Measurements from ENCODE around the gene RAP1B. TPM values are rescaled to one million over a fixed set of nuclear protein-coding genes. Genes with fewer than 3 reads are reported as not detected.
"Not testable (repeated sequence)": the region's sequence is repeated elsewhere in the genome, so short reads cannot be mapped to it uniquely, and the experiment has no call there.

RAP1B gene
- total RNA-seq, 1 donor from 2014 or later = 253 TPM

DNA sequence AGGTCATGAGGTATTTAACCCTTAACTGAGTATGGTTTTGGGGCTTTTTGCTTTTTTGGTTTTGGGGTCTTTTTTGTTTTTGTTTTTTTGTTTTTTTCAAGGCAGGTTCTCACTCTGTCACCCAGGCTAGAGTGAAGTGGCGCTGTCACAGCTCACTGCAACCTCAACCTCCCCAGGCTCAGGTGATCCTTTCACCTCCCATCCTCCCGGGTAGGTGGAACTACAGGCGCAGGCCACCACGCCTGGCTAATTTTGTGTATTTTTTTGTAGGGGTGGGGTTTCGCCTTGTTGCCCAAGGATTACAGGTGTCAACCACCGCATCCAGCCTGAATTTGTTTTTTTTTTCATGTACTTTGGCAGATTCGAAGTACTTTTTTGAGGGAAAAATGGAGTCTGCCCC is 19.9 kb downstream of the RAP1B start:
- intact Hi-C loops (cut with micrococcal nuclease) = no loop called here

DNA sequence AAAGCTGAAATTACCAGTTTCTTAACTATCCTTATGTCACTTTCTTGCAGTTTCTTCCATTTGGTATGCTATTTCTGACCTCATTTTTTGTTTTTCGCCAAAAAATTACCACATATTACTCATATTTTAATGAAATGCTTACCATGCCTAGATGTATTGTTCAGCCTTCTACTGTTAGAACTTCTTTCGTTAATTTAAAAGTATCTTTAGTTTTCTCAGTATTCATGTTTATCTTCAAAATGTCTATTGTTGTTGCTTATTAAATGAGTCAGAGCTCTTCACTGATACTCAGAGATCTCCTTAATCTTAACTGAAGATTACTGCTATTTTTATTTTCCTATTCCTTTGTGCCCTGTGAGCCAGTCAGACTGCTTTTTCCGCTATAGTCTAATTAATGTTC is 20.5 kb downstream of the RAP1B start:
- intact Hi-C loops (cut with micrococcal nuclease) = no loop called here

DNA sequence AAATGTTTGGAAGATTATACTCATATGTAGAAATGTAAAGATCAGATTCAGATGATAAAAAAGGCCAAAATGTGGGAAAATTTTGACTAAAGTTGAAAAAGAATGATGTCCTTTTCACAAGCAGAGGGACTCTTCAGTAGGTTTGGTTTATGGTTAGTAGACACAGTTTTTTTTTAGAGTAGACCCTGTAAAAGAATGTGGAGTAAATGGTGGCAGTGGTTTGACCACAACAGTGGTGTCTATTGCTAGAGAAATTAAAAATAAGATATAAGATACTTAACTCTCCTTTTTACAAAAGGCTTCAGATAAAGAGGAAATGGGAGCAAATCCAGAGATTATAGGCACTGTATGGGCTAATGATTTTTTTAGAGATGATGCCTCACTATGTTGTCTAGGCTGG is 21.8 kb downstream of the RAP1B start:
- intact Hi-C loops (cut with micrococcal nuclease) = no loop called here

DNA sequence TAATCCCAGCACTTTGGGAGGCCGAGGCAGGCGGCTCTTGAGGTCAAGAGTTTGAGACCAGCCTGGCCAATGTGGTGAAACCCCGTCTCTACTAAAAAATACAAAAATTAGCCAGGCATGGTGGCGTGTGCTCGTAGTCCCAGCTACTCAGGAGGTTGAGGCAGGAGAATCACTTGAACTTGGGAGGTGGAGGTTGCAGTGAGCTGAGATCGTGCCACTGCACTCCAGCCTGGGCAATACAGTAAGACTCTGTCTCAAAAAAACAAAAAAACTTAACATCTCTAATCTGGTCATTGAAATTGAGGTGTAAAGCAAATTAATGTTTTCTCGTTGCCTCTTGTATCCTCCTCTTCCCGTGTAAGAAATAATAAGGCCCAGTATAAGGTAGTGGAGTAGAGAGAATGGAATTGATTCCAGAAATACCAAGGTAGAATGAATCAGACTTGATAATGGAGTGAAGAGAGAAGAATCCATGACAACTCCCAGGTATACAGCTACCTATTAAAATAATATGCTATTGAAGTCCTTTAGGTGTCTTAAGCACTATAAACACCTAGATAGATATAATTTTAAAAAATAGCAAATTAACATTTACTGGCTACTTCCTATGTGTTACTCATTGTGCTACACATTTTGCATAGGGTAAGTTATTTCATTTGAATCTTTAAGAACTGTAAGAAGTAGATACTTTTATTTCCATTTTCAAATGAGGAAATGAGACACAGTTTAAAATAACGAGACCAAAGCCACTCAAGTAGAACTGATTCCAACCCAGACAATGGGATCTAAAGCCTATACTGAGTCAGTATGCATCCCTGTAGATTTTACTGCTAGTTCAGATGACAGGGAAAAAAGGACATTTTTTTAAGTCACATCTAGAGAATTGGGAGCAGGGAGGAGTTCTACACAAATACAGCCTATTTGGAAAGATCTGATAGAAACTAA is 23.2 kb downstream of the RAP1B start:
- intact Hi-C loops (cut with micrococcal nuclease) = no loop called here

DNA sequence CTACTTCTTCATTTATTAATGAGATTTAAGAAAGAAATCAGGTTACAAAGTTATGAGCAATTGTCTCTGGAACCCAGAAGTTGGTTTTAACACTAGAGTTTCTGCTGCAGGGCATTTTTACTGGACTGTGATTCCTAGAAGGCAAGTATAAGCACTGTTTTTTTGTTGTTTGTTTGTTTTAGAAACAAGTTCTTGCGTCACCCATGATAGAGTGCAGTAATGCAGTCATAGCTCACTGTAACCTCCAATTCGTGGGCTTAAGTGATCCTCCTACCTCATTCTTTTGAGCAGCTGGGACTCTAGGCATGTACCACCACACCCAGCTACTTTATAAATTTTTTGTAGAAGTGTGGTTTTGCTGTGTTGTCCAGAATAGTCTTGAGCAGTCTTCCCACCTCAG is 25.6 kb downstream of the RAP1B start:
- intact Hi-C loops (cut with micrococcal nuclease) = no loop called here

DNA sequence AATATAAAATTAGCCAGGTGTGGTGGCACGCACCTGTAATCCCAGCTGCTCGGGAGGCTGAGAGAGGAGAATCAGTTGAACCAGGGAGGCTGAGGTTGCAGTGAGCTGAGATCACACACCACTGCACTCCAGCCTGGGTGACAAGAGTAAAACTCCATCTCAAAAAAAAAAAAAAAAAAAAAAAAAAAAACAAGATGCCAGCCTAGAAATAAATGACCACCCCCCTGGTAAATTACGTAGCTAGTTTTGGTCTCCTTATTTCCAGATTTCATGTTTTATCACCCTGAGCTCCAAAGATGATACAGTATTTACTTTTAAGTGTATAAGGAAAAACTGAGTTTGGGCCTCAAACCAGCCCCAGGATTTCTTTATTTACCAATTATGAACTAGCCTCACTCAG is 26.7 kb downstream of the RAP1B start:
- intact Hi-C loops (cut with micrococcal nuclease) = not testable (repeated sequence)

DNA sequence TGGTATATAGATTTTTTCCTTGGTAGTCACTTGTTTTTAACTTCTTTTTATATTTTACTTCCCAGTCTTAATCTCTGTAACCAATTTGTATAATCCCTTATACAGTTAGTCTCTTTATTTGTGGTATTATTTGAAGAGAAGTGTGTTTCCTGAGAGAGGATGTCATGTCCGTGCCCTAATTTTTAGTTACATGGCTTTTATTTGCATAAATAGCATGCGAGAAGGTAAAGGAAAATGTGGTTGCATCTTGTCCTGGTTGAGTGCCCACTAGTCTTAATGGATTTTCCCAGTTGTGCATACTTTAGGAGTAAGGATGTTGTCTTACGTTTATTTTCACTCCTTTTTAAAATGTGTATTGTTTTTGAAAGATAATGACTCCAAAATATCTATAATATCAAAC is 27.5 kb downstream of the RAP1B start:
- intact Hi-C loops (cut with micrococcal nuclease) = no loop called here

DNA sequence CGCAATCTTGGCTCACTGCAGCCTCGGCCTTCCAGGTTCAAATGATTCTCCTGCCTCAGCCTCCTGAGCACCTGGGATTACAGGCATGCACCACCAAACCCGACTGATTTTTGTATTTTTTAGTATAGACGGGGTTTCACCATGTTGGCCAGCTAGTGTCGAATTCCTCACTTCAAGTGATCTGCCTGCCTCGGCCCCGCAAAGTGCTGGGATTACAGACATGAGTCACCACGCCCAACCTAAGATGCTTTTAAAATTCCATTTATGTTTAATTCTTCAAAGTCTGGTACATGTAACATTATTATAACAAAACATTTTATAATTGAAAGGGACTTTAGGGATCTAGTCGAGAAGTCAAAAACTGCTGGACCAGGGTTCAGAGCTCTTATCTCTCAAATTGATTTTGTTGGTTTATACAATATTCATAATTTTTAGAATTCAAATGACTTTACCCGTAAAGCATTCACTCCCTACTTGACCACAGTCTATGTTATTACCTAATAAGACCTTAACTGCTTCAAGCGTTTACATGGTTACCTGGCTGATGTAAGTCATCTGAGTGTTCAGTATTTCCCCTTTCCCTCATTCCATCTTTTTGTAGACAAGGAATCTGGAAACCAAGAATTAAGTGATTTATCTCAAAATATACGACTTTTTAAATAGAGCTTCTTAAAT is 28.2 kb downstream of the RAP1B start:
- intact Hi-C loops (cut with micrococcal nuclease) = no loop called here

DNA sequence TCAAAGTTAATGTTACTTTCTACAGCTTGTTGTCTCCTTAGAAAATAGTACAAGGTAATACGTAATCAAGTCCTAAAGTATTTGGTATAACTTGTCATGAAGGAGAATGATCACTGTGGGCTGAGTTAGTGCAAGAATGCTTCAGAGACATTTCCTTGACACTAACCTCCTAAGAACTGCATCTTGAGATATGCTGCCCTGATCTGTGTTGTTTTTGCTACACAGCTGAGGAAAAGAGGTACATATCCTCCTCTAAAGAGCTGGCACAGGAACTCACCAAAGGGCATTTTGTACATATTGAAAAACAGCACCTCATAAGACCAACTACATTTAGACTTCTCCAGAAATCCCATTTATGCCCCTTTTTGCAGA is 28.7 kb downstream of the RAP1B start:
- intact Hi-C loops (cut with micrococcal nuclease) = no loop called here

DNA sequence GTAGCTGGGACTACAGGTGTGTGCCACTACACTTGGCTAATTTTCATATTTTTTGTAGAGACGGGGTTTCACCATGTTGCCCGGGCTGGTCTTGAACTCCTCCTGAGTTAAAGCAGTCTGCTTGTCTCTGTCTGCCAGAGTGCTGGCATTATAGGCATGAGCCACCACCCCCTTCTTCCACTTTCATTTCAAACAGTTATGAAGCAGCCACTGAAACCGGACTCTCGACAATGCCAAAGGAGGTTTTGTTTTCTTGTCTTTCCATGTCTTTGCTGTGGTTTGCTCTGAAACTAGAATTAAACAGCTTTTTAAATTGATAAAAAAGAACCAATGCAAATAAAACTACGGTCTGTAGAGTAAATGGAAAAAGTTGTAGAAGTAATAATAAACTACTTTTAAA is 30.4 kb downstream of the RAP1B start:
- intact Hi-C loops (cut with micrococcal nuclease) = loop anchor here (1.0 to 5.0 kb wide), 4 partner anchors 20 to 282 kb away; partner anchors contain the start of gene RAP1B

DNA sequence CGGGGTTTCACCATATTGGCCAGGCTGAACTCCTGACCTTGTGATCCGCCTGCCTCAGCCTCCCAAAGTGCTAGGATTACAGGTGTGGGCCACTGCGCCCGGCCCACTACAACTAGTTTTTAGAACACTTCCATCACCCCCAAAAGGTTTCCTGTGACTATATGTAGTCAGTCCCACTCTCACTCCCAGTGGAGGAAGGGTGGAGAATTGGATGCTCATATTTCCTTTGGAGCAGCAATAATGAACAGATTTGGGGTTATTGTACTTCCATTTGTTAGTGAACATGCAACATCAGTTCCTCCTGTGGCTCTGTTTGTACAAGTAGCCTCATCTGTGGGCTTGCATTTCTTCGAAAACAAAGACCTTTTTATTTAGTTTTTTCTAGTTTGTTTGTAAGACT is 35.8 kb downstream of the RAP1B start:
- intact Hi-C loops (cut with micrococcal nuclease) = no loop called here

DNA sequence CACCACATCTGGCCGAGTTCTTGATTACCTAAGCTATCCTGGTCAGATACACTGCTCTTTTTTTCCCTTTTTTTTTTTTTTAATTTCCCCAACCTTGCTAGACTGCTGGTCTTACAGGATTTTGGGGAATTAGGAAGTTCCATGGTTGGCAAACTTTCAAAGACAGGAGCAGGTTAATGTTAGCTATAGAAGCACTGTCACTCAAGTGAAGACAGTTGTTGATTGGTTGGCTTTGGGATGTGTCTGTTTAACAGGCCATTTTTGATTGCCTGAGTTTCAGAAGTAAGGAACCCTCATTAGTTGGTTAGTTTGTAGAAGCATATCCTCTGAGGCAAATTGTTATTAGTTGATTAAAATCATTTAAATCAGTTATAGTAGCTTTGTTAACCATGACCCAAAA is 36.8 kb downstream of the RAP1B start:
- intact Hi-C loops (cut with micrococcal nuclease) = no loop called here

DNA sequence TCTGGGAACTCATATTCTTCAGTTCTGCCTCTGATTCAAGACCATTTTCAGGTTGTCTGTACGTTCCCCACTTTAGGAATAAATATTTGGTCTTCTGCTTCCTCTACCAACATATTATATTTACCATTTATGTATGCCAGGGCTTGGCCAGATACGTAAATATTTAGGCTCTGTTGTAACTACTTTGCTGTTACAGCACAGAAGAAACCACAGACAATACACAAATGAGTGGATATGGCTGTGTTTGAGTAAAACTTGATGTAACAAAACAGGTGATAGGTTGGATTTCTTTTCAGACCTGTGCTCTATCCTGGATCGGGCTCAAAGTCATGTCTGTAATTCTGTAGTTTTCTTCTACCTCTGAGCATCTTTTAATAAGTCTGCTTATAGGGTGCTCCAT is 37.5 kb downstream of the RAP1B start:
- intact Hi-C loops (cut with micrococcal nuclease) = no loop called here

DNA sequence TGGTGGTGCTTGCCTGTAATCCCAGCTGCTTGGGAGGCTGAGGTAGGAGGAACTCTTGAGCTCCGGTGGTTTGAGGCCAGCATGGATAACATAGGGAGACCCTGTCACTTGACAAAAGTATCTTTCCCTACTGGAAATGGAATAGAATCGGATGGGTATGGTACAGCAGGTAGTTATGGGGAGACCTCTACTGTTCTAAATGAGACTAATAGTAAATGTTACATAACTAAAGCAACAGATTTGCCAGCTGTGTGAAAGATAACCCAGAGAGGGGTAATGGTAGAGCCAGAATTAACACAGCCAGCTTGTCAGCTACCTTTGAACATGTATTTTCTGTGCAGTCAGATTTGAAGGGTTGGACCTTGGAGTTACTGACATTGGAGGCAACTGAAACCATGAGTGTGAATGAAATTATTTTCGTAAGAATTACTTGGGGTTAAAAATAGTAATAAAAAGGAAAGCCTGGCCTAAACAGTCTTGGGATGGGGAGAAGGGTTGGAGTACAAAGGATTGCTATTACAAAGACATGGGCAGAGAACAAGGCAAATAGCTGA is 54.4 kb downstream of the RAP1B start:
- intact Hi-C loops (cut with micrococcal nuclease) = no loop called here

DNA sequence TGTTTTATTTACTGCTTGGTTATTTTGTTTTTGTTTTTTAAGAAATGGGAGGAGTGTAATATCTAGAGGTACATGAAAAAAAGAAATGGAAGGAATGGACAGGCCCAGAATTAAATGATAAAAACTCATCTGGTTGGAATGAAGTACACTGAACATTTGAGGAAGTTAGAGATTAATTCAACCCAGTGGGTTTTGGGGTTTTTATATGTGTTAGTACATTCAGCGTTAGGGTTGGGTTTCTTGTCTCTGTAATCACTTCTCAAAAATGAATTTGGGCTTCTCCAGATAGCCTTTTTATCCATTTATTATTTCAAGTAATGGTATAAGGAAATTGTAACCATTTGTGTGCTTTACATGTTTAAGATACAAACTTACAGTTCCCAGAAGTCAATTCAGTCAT is 56.6 kb downstream of the RAP1B start:
- intact Hi-C loops (cut with micrococcal nuclease) = no loop called here

DNA sequence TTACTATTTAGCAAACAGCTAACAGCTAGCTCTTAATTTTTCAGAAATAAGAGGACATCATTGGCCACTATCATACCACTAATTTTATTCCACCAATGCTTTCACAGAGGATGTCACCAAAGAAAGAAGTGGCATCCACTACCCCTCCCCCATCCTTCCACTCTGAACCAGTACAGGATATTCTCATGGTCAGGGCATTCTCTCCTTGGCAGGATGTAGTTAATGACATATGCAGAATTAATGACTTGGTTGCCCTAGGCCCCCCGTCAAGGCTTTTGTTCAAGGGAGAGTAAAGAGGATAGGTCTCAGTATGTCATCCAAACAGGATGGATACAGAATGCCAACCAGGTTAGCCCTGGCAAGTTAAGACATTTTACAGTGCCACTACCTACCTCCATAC is 57.2 kb downstream of the RAP1B start:
- intact Hi-C loops (cut with micrococcal nuclease) = no loop called here

DNA sequence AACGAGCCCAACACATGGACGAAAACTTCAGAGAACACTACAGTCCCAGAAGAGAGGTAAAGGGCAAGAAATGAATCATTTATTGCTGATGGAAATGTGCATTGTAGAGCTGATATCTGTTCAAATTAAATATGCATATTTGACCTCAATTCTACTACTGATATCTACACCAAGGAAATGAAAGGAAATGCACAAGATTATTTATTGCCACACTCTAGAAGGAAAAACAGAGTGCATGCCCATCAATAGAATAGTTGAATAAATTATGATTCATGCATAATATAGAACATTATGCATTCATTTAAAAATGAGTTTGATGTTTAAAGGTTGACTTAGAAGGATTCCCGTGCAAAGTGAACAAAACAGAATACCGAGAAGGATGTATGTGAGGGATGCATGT is 60.5 kb downstream of the RAP1B start:
- intact Hi-C loops (cut with micrococcal nuclease) = no loop called here

DNA sequence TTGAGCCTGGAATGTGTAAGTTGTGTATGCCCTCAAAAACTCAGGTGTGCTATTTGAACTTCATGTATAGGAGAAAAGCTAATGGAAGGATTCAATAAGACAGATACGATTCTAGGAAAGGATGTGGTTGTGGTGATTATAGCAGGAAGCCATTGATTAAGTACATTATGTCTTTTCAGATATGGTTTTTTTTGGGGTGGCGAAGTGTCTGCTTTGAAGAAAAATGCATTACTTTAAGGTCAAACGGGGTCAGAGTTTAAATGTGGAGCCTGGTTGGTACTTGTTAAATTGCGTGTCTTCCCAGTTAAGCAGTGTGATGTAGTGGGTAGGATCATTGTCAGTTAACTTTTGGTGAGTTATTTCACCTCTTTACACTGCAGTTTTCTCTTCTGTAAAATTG is 63.1 kb downstream of the RAP1B start:
- intact Hi-C loops (cut with micrococcal nuclease) = loop anchor here (1.0 to 2.0 kb wide), 3 partner anchors 17 to 341 kb away; partner anchors contain the start of gene MDM1

DNA sequence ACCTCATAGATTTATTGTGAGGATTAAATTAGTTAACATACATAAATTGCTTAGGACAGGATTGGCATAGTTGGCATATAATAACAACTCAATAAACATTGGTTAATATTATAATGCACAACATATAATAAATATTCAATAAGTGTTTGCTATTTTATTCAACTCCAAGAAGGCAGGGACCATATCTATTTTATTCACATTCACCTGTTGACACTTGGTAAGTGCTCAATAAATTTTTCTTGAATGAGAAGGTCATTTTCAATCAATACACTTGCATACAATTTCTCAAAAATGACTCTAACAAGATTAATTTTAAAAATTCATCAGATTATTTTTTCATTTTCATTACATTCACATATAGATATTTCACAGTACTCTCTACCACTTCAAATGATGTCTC is 63.7 kb downstream of the RAP1B start:
- intact Hi-C loops (cut with micrococcal nuclease) = loop anchor here (2.0 kb wide), 1 partner anchor 310 kb away; no protein-coding TSS in a partner anchor

DNA sequence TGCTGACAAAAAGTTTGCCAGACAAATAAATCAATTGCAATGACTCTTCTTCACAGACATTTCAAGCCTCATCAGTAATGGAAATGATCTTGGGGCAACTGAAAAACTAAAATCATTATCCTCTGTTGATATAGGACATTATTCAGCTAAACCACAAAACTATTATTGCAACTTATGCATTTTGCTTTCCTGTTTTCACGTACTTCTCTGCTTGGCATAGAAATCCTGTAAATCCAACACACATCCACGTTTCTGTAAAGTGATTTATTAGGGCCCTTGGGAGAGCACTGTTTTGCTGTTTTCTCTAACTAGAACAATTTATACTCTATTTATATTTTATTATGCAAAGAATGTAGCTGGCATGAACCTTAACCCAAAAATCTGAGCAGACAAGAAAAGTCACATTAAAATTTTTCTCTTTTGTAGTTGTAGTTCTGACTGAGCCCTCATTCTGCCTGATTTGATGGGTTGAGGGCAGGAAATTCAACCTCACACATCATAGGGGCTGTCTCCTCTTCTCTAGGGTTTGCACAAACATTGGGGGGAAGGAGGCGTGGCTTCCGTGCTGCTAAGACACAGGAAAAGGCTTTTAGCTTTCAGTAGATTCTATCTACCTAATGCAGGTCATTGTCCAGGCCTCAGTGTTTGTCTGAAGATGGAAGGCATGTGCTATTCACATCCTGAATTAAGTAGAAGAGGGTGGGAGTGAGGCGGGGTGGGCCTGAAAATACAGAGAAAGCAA is 64.6 kb downstream of the RAP1B start:
- intact Hi-C loops (cut with micrococcal nuclease) = loop anchor here (1.0 to 5.0 kb wide), 4 partner anchors 11 to 310 kb away; partner anchors contain the start of gene NUP107

DNA sequence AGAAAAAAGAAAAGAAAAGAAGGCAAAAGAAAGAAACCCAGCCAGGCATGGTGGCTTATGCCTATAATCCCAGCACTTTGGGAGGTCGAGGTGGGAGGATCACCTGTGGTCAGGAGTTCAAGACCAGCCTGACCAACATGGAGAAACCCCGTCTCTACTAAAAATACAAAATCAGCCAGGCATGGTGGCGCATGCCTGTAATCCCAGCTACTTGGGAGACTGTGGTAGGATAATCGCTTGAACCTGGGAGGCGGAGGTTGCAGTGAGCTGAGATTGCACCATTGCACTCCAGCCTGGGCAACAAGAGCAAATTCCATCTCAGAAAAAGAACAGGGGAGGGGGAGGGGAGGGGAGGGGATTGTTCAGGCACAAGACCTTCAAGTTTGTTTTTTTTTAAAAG is 66.2 kb downstream of the RAP1B start:
- intact Hi-C loops (cut with micrococcal nuclease) = loop anchor here (5.0 kb wide), 1 partner anchor 35 kb away; no protein-coding TSS in a partner anchor

All from T-helper 1 cell treated with Interleukin-12 subunit alpha and Interleukin-12 subunit beta and Interleukin-4 antibody, amounts not matched to agents 30 ng/mL and 1 ng/mL, for 36 hours (primary cell).